ENCODE results near the gene CAPN3. TPM values are rescaled to one million over a fixed set of nuclear protein-coding genes. Genes with fewer than 3 reads are reported as not detected.

CAPN3 gene
- polyA plus RNA-seq, 1 donor (not counting 4 experiments of a cell fraction or from before 2014, with no cell fraction given): 15.8 TPM

- H3K36me3 ChIP-seq (ENCODE audit: control insufficient read depth in 2 of 2, extremely low read depth in 1 of 2, insufficient read depth in 2 of 2, low read length in 2 of 2): peaks cover 0 to 6% of the 10 kb centered on the region in 2 experiments
- H3K9me1 ChIP-seq (ENCODE audit: control insufficient read depth, extremely low read depth, insufficient read depth, low read length): no peaks in the 10 kb centered on the region
- H3K27ac ChIP-seq (ENCODE audit: control insufficient read depth, insufficient read depth, low read length): no peak overlapping the region
- H4K20me1 ChIP-seq (ENCODE audit: control insufficient read depth, extremely low read depth, insufficient read depth, low read length): no peaks in the 10 kb centered on the region
- dilution Hi-C loops (cut with MboI; ENCODE audit: extremely low pct_ligation_motif_present, low sequenced_read_pairs): no loop called here
- DNase-seq (ENCODE audit: low read depth, low spot score): no peak
- FAIRE-seq: no peak
- H3K9ac ChIP-seq (ENCODE audit: control insufficient read depth, extremely low read depth, insufficient read depth, low read length): no peak overlapping the region
- no peaks in the 10 kb centered on the region for H3K79me2 ChIP-seq (ENCODE audit: control insufficient read depth, insufficient read depth, low read length)
- no peak overlapping the region for H3K4me2 ChIP-seq (ENCODE audit: control insufficient read depth, extremely low read depth, insufficient read depth, low read depth, low read length)
- H3K9me3 ChIP-seq (ENCODE audit: control insufficient read depth, low read depth, low read length): no peaks in the 10 kb centered on the region
- no peaks in the 10 kb centered on the region for H3K27me3 ChIP-seq (ENCODE audit: control insufficient read depth, extremely low read depth, insufficient read depth, low read length)
- peaks cover 3% of the 10 kb centered on the region for H3K4me1 ChIP-seq (ENCODE audit: control insufficient read depth, extremely low read depth, insufficient read depth, low read length)
- TF ChIP-seq EZH2 (IDR thresholded peaks at IDR 0.05; ENCODE audit: low read length) (no peak), CTCF (optimal IDR thresholded peaks at IDR 0.05 in 1 of 3, IDR thresholded peaks at IDR 0.05 in 1 of 3, conservative IDR thresholded peaks at IDR 0.05 in 1 of 3; ENCODE audit: extremely low read depth in 1 of 3, insufficient read depth in 2 of 3, low read length in 3 of 3) (no peak)
- no peak overlapping the region for H3K4me3 ChIP-seq (ENCODE audit: control insufficient read depth in 2 of 3, extremely low read depth in 1 of 3, insufficient read depth in 2 of 3, low read depth in 1 of 3, low read length in 3 of 3)
- no peak overlapping the region for H2AFZ ChIP-seq (ENCODE audit: control insufficient read depth, low read length)
Observed at GRCh38 chr15:42359985-42360384, 684 bp downstream of the CAPN3 start.

DNA sequence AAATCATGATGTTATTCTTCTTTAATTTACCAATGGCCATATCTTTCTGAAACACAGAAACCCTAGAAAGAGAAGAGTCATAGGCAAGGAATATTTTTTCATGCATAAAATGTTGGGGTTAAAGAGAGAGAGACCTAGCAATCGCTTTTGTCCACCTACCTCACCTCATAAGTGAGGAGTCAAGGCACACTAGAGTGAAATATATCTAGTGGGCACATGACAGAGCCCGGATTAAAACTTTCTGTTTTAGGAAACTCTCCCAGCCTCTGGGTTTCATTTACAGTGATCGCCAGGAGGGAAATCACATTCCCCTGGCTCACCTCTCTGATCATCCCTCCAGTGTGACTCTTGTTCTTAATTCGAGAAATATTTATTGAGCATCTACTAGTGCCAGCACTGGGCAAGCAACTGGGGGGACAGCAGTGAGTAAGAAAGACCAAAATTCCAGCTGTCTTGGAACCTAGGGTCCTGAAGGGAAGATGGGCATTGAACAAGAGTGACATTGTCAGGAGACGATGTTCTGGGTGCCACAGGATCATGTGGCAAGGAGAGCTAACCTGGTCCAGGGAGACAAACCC is 1.3 kb downstream of the CAPN3 start:
- Histone ChIP-seq H2AFZ (ENCODE audit: control insufficient read depth, low read length) (no peak overlapping the region), H3K4me1 (ENCODE audit: control insufficient read depth, extremely low read depth, insufficient read depth, low read length) (peaks cover 3% of the 10 kb centered on the region), H3K27ac (ENCODE audit: control insufficient read depth, insufficient read depth, low read length) (no peak overlapping the region), H3K9ac (ENCODE audit: control insufficient read depth, extremely low read depth, insufficient read depth, low read length) (no peak overlapping the region), H3K4me3 (ENCODE audit: control insufficient read depth in 2 of 3, extremely low read depth in 1 of 3, insufficient read depth in 2 of 3, low read depth in 1 of 3, low read length in 3 of 3) (no peak overlapping the region), H3K9me3 (ENCODE audit: control insufficient read depth, low read depth, low read length) (no peaks in the 10 kb centered on the region), H3K36me3 (ENCODE audit: control insufficient read depth in 2 of 2, extremely low read depth in 1 of 2, insufficient read depth in 2 of 2, low read length in 2 of 2) (peaks cover 0 to 6% of the 10 kb centered on the region in 2 experiments), H3K4me2 (ENCODE audit: control insufficient read depth, extremely low read depth, insufficient read depth, low read depth, low read length) (no peak overlapping the region), H3K79me2 (ENCODE audit: control insufficient read depth, insufficient read depth, low read length) (no peaks in the 10 kb centered on the region), H3K27me3 (ENCODE audit: control insufficient read depth, extremely low read depth, insufficient read depth, low read length) (no peaks in the 10 kb centered on the region), H4K20me1 (ENCODE audit: control insufficient read depth, extremely low read depth, insufficient read depth, low read length) (no peaks in the 10 kb centered on the region), H3K9me1 (ENCODE audit: control insufficient read depth, extremely low read depth, insufficient read depth, low read length) (no peaks in the 10 kb centered on the region)
- FAIRE-seq (no peak), DNase-seq (ENCODE audit: low read depth, low spot score) (no peak)
- dilution Hi-C loops (cut with MboI; ENCODE audit: extremely low pct_ligation_motif_present, low sequenced_read_pairs): no loop called here
- TF ChIP-seq CTCF (optimal IDR thresholded peaks at IDR 0.05 in 1 of 3, IDR thresholded peaks at IDR 0.05 in 1 of 3, conservative IDR thresholded peaks at IDR 0.05 in 1 of 3; ENCODE audit: extremely low read depth in 1 of 3, insufficient read depth in 2 of 3, low read length in 3 of 3) (no peak), EZH2 (IDR thresholded peaks at IDR 0.05; ENCODE audit: low read length) (no peak)
